Activated T-cell treated with anti-CD3 and anti-CD28 coated beads, Interleukin-2, amount 50 U/mL, for 24 hours (primary cell): ENCODE measurements around the gene SELENOM.
A peak's percentile ranks its signal among the peaks of the same experiment; 100 is the strongest.

Source experiments
- DNase-seq: peaks from one replicate; pipeline ENCODE4 v3.0.0-alpha.2; 2020
- H3K27ac Mint-ChIP-seq: 2 replicates; pipeline ENCODE4 v1.8.0; 2020; ENCODE audit warnings: mild to moderate bottlenecking, mixed read lengths
- H3K27me3 Mint-ChIP-seq: 2 replicates; pipeline ENCODE4 v1.8.0; 2020; ENCODE audit warnings: mixed read lengths
- H3K36me3 Mint-ChIP-seq: 2 replicates; pipeline ENCODE4 v1.8.0; 2020; ENCODE audit warnings: low read depth, mixed read lengths
- H3K4me1 Mint-ChIP-seq: 2 replicates; pipeline ENCODE4 v1.8.0; 2020; ENCODE audit warnings: low read depth, mixed read lengths
- H3K4me3 Mint-ChIP-seq: 2 replicates; pipeline ENCODE4 v1.8.0; 2020; ENCODE audit warnings: mild to moderate bottlenecking, moderate library complexity, mixed read lengths
- H3K9me3 Mint-ChIP-seq: 2 replicates; pipeline ENCODE4 v1.8.0; 2020; ENCODE audit warnings: mixed read lengths

SELENOM gene

GRCh38 chr22:31107178-31107893 is at the start of gene SELENOM:
Gene SELENOM, minus strand, starts transcription at chr22:31107568. Its CDS starts 63 bp downstream, at chr22:31107505.
- peaks cover 24% of the 10 kb centered on the region for H3K4me1 Mint-ChIP-seq
- H3K27me3 Mint-ChIP-seq, result no peaks in the 10 kb centered on the region
- peaks cover 2% of the 10 kb centered on the region for H3K36me3 Mint-ChIP-seq
- peak; percentile 88 for DNase-seq
- H3K27ac Mint-ChIP-seq, result peak within 1 kb of the TSS; percentile 89
- peak within 1 kb of the TSS; percentile 83 for H3K4me3 Mint-ChIP-seq
- no peaks in the 10 kb centered on the region for H3K9me3 Mint-ChIP-seq

- no peaks in the 10 kb centered on the region for H3K9me3 Mint-ChIP-seq
- H3K27ac Mint-ChIP-seq, result no peak overlapping the region
- H3K4me3 Mint-ChIP-seq, result no peak overlapping the region
- peaks cover 6% of the 10 kb centered on the region for H3K36me3 Mint-ChIP-seq
- H3K27me3 Mint-ChIP-seq, result no peaks in the 10 kb centered on the region
- peaks cover 5% of the 10 kb centered on the region for H3K4me1 Mint-ChIP-seq
- DNase-seq, result no peak
Measured at GRCh38 chr22:31155422-31155821, 48.1 kb upstream of the SELENOM start.

GRCh38 chr22:31154975-31155374 is 47.6 kb upstream of the SELENOM start:
- H3K4me1 Mint-ChIP-seq, result peaks cover 5% of the 10 kb centered on the region
- no peaks in the 10 kb centered on the region for H3K9me3 Mint-ChIP-seq
- no peak overlapping the region for H3K27ac Mint-ChIP-seq
- no peak for DNase-seq
- no peak overlapping the region for H3K4me3 Mint-ChIP-seq
- H3K27me3 Mint-ChIP-seq, result no peaks in the 10 kb centered on the region
- H3K36me3 Mint-ChIP-seq, result peaks cover 3% of the 10 kb centered on the region

DNA sequence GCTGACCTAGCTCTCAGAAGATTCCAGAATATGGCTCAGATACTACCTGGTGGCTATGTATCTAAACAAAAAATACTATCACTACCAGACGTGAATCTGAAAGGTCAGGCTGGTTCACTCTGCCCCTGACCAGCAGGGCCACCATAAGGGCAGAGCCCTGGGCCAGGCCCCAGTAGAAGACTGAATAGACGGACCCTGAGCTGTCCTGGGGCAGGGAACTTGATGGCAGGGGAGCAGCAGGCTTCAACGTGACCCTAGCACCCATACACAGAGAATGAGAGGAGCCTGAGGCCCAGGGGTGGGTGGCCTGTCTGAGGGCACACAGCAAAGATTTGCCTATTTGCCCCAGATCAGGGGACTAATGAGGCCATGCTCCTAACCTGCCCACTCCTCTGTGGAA is 46.0 kb upstream of the SELENOM start:
- no peaks in the 10 kb centered on the region for H3K4me1 Mint-ChIP-seq
- DNase-seq, result no peak
- H3K27me3 Mint-ChIP-seq, result no peaks in the 10 kb centered on the region
- H3K27ac Mint-ChIP-seq, result no peak overlapping the region
- no peaks in the 10 kb centered on the region for H3K9me3 Mint-ChIP-seq
- no peak overlapping the region for H3K4me3 Mint-ChIP-seq
- no peaks in the 10 kb centered on the region for H3K36me3 Mint-ChIP-seq

GRCh38 chr22:31151872-31152271 is 44.5 kb upstream of the SELENOM start:
- Mint-ChIP-seq H3K27me3 (no peaks in the 10 kb centered on the region), H3K4me1 (no peaks in the 10 kb centered on the region), H3K4me3 (no peak overlapping the region), H3K9me3 (no peaks in the 10 kb centered on the region), H3K36me3 (no peaks in the 10 kb centered on the region), H3K27ac (no peak overlapping the region)
- DNase-seq, result no peak

GRCh38 chr22:31150615-31151014 is 43.2 kb upstream of the SELENOM start:
- no peaks in the 10 kb centered on the region for H3K4me1 Mint-ChIP-seq
- no peaks in the 10 kb centered on the region for H3K36me3 Mint-ChIP-seq
- no peaks in the 10 kb centered on the region for H3K9me3 Mint-ChIP-seq
- no peak for DNase-seq
- no peaks in the 10 kb centered on the region for H3K27me3 Mint-ChIP-seq
- H3K27ac Mint-ChIP-seq, result no peak overlapping the region
- no peak overlapping the region for H3K4me3 Mint-ChIP-seq

DNA sequence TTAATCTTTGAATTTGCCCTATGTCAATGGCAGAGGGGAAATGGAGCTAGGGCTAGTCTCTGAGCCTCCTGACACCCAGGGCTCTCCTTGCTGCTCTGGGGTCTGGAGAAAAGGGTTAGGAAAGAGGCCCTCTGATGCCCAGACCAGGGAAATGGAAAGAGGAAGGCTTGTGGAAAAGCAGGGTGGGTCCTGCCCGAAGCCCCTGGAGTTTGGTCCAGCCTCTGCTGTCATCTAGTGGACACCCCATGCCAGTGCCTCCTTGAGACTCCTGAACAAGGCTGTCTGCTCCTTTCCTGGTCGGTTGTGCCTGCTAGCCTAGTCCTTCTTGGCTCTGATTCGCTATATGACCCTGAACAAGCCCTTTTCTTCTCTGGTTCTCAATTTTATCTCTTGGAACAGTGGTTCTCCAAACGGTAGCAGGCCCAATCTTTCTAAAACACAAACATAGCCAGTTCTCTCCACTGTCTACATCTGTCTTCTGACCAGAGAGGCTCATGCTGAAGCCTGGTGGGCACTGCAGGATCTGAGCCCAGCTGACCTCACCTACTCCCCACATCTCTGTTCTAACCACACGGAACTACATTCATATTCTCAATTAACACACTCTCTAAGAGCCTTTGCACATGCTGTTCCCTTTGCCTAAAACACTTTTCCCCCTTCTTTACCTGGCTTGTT is 41.7 kb upstream of the SELENOM start:
- Mint-ChIP-seq H3K4me3 (no peak overlapping the region), H3K27ac (no peak overlapping the region), H3K27me3 (no peaks in the 10 kb centered on the region), H3K36me3 (no peaks in the 10 kb centered on the region), H3K9me3 (no peaks in the 10 kb centered on the region), H3K4me1 (peaks cover 5% of the 10 kb centered on the region)
- DNase-seq, result peak; percentile 47

DNA sequence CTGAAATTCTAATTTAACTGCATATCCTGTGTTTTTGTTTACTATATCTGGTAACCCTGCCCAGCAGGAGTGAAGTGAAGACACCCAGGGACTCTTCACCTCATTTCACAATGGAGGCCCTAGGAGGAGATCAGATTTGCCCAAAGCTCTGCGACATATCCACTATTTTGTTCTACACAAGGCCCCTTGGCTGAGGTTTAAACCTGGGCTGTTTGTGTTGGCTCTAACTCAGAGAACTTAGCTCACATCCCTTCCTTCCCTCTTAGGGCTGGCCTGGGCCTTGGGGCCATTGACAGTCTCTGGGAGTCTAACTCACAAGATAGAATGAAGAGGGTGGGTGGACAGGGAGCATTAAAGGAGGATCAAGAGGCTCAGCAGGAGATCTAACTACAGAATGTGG is 41.1 kb upstream of the SELENOM start:
- Mint-ChIP-seq H3K27ac (no peak overlapping the region), H3K36me3 (no peaks in the 10 kb centered on the region), H3K27me3 (no peaks in the 10 kb centered on the region), H3K9me3 (no peaks in the 10 kb centered on the region), H3K4me1 (peaks cover 7% of the 10 kb centered on the region), H3K4me3 (no peak overlapping the region)
- no peak for DNase-seq

DNA sequence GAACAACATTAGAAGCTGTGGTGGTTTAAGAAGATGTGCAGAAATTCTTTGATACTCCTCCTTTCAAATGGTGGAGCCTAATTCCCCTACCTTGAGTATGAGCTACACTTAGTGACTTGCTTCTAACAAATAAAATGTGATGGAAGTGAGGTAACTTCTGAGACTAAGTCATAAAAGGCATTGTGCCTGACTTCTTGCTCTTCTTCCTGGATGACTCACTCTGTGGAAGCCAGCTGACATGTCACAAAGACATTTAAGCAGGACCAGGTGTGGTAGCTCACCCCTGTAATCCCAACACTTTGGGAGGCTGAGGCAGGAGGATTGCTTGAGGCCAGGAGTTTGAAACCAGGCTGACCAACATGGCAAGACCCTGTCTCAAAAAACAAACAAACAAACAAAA is 36.9 kb upstream of the SELENOM start:
- Mint-ChIP-seq H3K36me3 (no peaks in the 10 kb centered on the region), H3K27me3 (peaks cover 5% of the 10 kb centered on the region), H3K4me3 (no peak overlapping the region), H3K27ac (no peak overlapping the region), H3K4me1 (peaks cover 7% of the 10 kb centered on the region), H3K9me3 (no peaks in the 10 kb centered on the region)
- no peak for DNase-seq

DNA sequence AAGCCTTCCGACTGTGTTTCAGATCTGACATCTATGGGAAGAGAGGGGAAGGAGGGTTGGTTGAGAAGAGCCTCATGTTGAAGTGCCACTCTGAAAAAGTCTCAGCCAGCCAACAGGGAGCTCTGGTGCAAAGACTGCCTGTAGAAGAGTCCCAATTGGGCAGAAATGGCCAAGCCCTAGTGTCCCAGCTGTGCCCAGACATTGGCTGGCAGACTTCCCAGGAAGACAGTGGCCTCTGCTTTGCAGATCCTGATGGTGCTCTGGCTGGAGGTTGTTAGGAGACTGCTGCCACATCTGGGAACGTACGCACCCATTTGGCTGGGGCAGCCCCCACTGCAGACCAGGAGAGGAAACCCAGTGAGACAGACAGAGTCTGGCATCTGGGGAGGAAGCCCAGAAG is 36.2 kb upstream of the SELENOM start:
- no peaks in the 10 kb centered on the region for H3K36me3 Mint-ChIP-seq
- H3K27ac Mint-ChIP-seq, result no peak overlapping the region
- no peaks in the 10 kb centered on the region for H3K9me3 Mint-ChIP-seq
- H3K4me1 Mint-ChIP-seq, result peaks cover 7% of the 10 kb centered on the region
- peaks cover 8% of the 10 kb centered on the region for H3K27me3 Mint-ChIP-seq
- DNase-seq, result no peak
- H3K4me3 Mint-ChIP-seq, result no peak overlapping the region

DNA sequence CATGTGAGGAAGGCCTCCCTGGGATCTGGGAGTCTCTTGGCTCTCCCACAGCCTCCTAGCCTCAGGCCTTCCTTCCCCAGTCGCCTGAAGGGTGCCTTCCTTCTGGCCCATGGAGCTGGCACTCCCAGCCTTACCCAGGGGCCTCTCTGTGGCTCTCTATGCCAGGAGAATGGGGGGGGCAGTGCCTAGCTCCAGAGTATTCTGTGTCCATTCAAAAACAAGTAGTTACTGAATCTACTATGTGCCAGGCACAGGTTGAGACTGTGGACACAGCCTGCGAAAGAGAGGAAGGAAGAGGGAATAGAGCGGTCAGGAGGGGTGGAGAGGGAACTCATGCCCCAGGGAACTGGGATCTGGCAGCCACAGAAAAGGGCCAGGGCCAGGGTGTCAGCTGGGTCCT is 35.7 kb upstream of the SELENOM start:
- no peaks in the 10 kb centered on the region for H3K36me3 Mint-ChIP-seq
- no peaks in the 10 kb centered on the region for H3K9me3 Mint-ChIP-seq
- H3K4me1 Mint-ChIP-seq, result peaks cover 7% of the 10 kb centered on the region
- DNase-seq, result no peak
- peaks cover 8% of the 10 kb centered on the region for H3K27me3 Mint-ChIP-seq
- no peak overlapping the region for H3K4me3 Mint-ChIP-seq
- H3K27ac Mint-ChIP-seq, result no peak overlapping the region

DNA sequence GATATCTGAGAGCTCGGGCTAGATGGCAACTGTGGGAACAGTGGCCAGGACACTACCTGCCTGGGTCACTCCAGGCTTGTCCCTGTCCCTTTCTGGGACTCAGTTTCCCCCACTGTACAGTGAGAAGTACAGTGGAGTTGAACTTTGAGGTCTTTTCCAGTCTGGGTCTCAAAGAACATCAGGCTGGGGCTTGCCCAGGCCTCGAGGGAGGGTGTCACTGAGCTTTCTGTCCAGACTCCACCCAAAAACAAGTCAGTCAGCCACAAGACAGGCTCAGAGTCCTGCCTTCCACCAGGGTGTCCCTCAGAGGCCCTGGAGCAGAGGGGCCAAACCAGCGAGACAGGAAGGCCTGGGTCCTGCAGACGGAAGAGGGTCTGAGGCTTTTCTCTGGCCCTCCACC is 34.9 kb upstream of the SELENOM start:
- H3K27ac Mint-ChIP-seq, result no peak overlapping the region

GRCh38 chr22:31141551-31141950 is 34.2 kb upstream of the SELENOM start:
- no peak overlapping the region for H3K4me3 Mint-ChIP-seq

More for the DNA sequence above, 34.9 kb upstream of the SELENOM start:
- no peak overlapping the region for H3K4me3 Mint-ChIP-seq
- DNase-seq, result no peak
- H3K9me3 Mint-ChIP-seq, result no peaks in the 10 kb centered on the region
- no peaks in the 10 kb centered on the region for H3K36me3 Mint-ChIP-seq
- H3K4me1 Mint-ChIP-seq, result peaks cover 7% of the 10 kb centered on the region
- peaks cover 8% of the 10 kb centered on the region for H3K27me3 Mint-ChIP-seq

DNA sequence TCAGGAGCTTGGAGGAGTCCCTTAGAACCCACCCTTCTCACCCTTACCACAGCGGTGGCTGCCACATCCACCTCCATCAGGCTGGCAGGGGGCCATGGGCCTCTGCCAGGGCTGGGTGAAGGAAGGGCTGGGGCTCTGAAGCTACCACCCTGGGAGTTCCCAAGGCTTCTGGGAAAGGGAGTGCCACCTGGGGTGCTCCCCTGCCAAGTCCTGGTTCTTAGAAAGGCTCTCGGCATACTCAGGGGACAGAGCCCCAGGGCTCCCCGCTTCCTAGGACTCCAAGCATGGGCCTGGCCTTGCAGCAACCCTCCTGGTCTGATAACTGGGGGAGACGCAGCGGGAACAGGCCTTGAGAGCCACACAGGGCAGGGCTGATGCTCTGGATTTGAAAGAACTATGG is 33.4 kb upstream of the SELENOM start:
- Mint-ChIP-seq H3K4me3 (no peak overlapping the region), H3K4me1 (peaks cover 7% of the 10 kb centered on the region), H3K9me3 (no peaks in the 10 kb centered on the region), H3K36me3 (no peaks in the 10 kb centered on the region), H3K27ac (no peak overlapping the region), H3K27me3 (peaks cover 8% of the 10 kb centered on the region)
- DNase-seq, result no peak

More at GRCh38 chr22:31141551-31141950, 34.2 kb upstream of the SELENOM start:
- DNase-seq, result no peak
- H3K36me3 Mint-ChIP-seq, result no peaks in the 10 kb centered on the region
- H3K9me3 Mint-ChIP-seq, result no peaks in the 10 kb centered on the region
- H3K27ac Mint-ChIP-seq, result no peak overlapping the region
- peaks cover 8% of the 10 kb centered on the region for H3K27me3 Mint-ChIP-seq
- peaks cover 7% of the 10 kb centered on the region for H3K4me1 Mint-ChIP-seq
